ENCODE measurements around the gene SGTA. TPM values are rescaled to one million over a fixed set of nuclear protein-coding genes. Genes with fewer than 3 reads are reported as not detected.

The SGTA gene
- total and polyA plus RNA-seq, 2 of the 4 experiments (the other 2 are of a cell fraction), result 17.4 to 72.9 TPM

GRCh38 chr19:2812414-2813234 lies 29.6 kb upstream of the SGTA start:
- Histone ChIP-seq H4K5ac (ENCODE audit: low read depth, low read length) (no peak overlapping the region), H2BK15ac (ENCODE audit: low read depth, low read length) (no peak overlapping the region), H3K4me1 (ENCODE audit: control insufficient read depth, insufficient read depth, low read length) (no peaks in the 10 kb centered on the region), H3K27ac (ENCODE audit: insufficient read depth, low read length) (no peak overlapping the region), H2BK5ac (ENCODE audit: low read depth, low read length, poor library complexity, severe bottlenecking) (no peak overlapping the region), H2AK9ac (replicated peaks; ENCODE audit: low read depth, low read length, poor library complexity) (no peak overlapping the region), H3K9me1 (ENCODE audit: insufficient read depth, low read length) (no peaks in the 10 kb centered on the region), H3K36me3 (ENCODE audit: control insufficient read depth, insufficient read depth, low read length) (peaks cover 37% of the 10 kb centered on the region), H4K8ac (ENCODE audit: low read depth in 2 of 2, low read length in 2 of 2) (no peak overlapping the region), H4K20me1 (ENCODE audit: insufficient read depth, low read length) (no peaks in the 10 kb centered on the region; the same call in 1 of the 2 replicates), H3K79me1 (ENCODE audit: low read depth in 1 of 2, low read length in 2 of 2) (no peaks in the 10 kb centered on the region; a peak in 1 of 4 replicates), H3K4ac (ENCODE audit: low read depth, low read length) (no peak overlapping the region), H3K9me3 (ENCODE audit: control insufficient read depth, insufficient read depth, low read length) (no peaks in the 10 kb centered on the region), H3K23ac (ENCODE audit: low read depth, low read length) (no peak overlapping the region), H3K27me3 (ENCODE audit: control insufficient read depth, insufficient read depth, low read length) (no peaks in the 10 kb centered on the region), H3K9ac (ENCODE audit: low read depth, low read length) (no peak overlapping the region), H4K91ac (ENCODE audit: insufficient read depth, low read depth, low read length) (no peak overlapping the region), H2AFZ (replicated peaks; ENCODE audit: low read length, poor library complexity) (peak overlapping the region; percentile 33), H3K4me2 (ENCODE audit: low read depth, low read length) (no peak overlapping the region), H3K14ac (replicated peaks; ENCODE audit: low read depth, low read length) (no peak overlapping the region), H2AK5ac (ENCODE audit: low read depth, low read length) (no peak overlapping the region), H3K18ac (ENCODE audit: low read depth, low read length) (no peak overlapping the region), H2BK20ac (ENCODE audit: low read depth, low read length) (no peak overlapping the region), H3K56ac (ENCODE audit: extremely low read depth, insufficient read depth, low read length) (no peak overlapping the region), H3K4me3 (ENCODE audit: insufficient read depth, low read depth, low read length) (no peak overlapping the region), H2BK120ac (ENCODE audit: low read depth, low read length) (no peak overlapping the region)
- ChIA-PET POLR2A (ENCODE audit: unreplicated experiment) (no interaction called here), CTCF (no interaction called here)
- intact Hi-C loops (cut with micrococcal nuclease), result no loop called here
- no TSS peak for BruUV-seq (replicated peaks)
- dilution Hi-C loops (cut with HindIII; ENCODE audit: low sequenced_read_pairs, unreplicated experiment), result no loop called here
- ATAC-seq (ENCODE audit: low read depth) (no peak), DNase-seq (no peak)
- 89% methylated on average over 24 of the region's 37 CpGs; no CpG with 5 or more reads in 1 of the 2 experiments for WGBS, 2 experiments (ENCODE audit: extremely low coverage in 2 of 2, insufficient read length in 1 of 2)
- in situ Hi-C loops (cut with MboI; ENCODE audit: low sequenced_read_pairs), result no loop called here
- TF ChIP-seq RFX5 (IDR thresholded peaks at IDR 0.05; ENCODE audit: low read depth, low read length) (no peak), MAFK (IDR thresholded peaks at IDR 0.05; ENCODE audit: low read depth, low read length) (no peak), NFE2L2 (IDR thresholded peaks at IDR 0.05; ENCODE audit: low read depth, low read length) (no peak), RAD21 (IDR thresholded peaks at IDR 0.05; ENCODE audit: low read length) (no peak), MXI1 (IDR thresholded peaks at IDR 0.05; ENCODE audit: borderline replicate concordance, low read depth, low read length) (no peak), BHLHE40 (IDR thresholded peaks at IDR 0.05; ENCODE audit: low read depth, low read length) (no peak), RCOR1 (IDR thresholded peaks at IDR 0.05; ENCODE audit: insufficient replicate concordance, low read length) (no peak), CHD1 (IDR thresholded peaks at IDR 0.05; ENCODE audit: low read depth, low read length) (no peak), SMC3 (IDR thresholded peaks at IDR 0.05; ENCODE audit: low read depth, low read length) (no peak), CEBPB (IDR thresholded peaks at IDR 0.05; ENCODE audit: low read depth, low read length) (no peak), FOS (IDR thresholded peaks at IDR 0.05; ENCODE audit: low read depth, low read length) (no peak), MAZ (IDR thresholded peaks at IDR 0.05; ENCODE audit: borderline replicate concordance, low read depth, low read length) (no peak)
- TF ChIP-seq, protein P1, sequence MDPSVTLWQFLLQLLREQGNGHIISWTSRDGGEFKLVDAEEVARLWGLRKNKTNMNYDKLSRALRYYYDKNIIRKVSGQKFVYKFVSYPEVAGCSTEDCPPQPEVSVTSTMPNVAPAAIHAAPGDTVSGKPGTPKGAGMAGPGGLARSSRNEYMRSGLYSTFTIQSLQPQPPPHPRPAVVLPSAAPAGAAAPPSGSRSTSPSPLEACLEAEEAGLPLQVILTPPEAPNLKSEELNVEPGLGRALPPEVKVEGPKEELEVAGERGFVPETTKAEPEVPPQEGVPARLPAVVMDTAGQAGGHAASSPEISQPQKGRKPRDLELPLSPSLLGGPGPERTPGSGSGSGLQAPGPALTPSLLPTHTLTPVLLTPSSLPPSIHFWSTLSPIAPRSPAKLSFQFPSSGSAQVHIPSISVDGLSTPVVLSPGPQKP (IDR thresholded peaks at IDR 0.05; ENCODE audit: borderline replicate concordance, low read depth, low read length), result no peak
- TF ChIP-seq, protein P2, sequence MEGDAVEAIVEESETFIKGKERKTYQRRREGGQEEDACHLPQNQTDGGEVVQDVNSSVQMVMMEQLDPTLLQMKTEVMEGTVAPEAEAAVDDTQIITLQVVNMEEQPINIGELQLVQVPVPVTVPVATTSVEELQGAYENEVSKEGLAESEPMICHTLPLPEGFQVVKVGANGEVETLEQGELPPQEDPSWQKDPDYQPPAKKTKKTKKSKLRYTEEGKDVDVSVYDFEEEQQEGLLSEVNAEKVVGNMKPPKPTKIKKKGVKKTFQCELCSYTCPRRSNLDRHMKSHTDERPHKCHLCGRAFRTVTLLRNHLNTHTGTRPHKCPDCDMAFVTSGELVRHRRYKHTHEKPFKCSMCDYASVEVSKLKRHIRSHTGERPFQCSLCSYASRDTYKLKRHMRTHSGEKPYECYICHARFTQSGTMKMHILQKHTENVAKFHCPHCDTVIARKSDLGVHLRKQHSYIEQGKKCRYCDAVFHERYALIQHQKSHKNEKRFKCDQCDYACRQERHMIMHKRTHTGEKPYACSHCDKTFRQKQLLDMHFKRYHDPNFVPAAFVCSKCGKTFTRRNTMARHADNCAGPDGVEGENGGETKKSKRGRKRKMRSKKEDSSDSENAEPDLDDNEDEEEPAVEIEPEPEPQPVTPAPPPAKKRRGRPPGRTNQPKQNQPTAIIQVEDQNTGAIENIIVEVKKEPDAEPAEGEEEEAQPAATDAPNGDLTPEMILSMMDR (conservative IDR thresholded peaks at IDR 0.05; ENCODE audit: low read depth, low read length), result no peak
- TF ChIP-seq, protein P3, sequence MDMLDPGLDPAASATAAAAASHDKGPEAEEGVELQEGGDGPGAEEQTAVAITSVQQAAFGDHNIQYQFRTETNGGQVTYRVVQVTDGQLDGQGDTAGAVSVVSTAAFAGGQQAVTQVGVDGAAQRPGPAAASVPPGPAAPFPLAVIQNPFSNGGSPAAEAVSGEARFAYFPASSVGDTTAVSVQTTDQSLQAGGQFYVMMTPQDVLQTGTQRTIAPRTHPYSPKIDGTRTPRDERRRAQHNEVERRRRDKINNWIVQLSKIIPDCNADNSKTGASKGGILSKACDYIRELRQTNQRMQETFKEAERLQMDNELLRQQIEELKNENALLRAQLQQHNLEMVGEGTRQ (IDR thresholded peaks at IDR 0.05; ENCODE audit: low read depth, low read length), result no peak

Data from IMR-90 (cell line).